ENCODE measurements around the gene HOXB3.

HOXB3 gene

GRCh38 chr17:48567209-48567608 lies 22.8 kb downstream of the HOXB3 start:
- DNase-seq: peak; percentile 69

GRCh38 chr17:48566717-48567116 lies 23.3 kb downstream of the HOXB3 start:
- DNase-seq: no peak

GRCh38 chr17:48565925-48566710 lies 23.9 kb downstream of the HOXB3 start:
- DNase-seq: no peak

DNA sequence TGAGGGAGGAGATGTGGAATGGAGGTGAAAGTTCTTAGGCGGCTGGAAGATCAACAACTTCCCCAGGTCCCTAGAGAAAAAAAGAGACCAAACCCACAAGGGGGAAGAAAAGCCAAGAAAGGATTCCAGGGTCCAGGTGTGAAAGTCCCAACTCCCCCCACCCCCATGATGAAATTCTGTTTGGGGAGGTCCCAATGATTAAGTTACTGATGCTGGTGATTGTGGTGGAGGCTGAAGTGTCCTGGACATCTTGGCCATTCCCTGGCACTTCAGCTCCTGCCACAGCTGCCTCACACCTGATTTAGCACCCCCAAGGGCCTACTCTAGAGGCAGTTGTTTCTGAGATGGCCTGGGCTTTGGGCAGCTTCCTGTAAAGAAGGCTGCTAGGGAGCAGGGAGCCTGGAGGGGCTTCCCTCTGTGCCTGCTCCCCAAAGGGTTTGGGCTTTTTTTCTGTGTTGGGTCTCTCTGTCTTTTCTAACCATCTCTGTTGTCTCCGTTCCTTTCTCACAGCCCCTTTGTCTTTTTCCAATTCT lies 25.0 kb downstream of the HOXB3 start:
- no peak for DNase-seq

DNA sequence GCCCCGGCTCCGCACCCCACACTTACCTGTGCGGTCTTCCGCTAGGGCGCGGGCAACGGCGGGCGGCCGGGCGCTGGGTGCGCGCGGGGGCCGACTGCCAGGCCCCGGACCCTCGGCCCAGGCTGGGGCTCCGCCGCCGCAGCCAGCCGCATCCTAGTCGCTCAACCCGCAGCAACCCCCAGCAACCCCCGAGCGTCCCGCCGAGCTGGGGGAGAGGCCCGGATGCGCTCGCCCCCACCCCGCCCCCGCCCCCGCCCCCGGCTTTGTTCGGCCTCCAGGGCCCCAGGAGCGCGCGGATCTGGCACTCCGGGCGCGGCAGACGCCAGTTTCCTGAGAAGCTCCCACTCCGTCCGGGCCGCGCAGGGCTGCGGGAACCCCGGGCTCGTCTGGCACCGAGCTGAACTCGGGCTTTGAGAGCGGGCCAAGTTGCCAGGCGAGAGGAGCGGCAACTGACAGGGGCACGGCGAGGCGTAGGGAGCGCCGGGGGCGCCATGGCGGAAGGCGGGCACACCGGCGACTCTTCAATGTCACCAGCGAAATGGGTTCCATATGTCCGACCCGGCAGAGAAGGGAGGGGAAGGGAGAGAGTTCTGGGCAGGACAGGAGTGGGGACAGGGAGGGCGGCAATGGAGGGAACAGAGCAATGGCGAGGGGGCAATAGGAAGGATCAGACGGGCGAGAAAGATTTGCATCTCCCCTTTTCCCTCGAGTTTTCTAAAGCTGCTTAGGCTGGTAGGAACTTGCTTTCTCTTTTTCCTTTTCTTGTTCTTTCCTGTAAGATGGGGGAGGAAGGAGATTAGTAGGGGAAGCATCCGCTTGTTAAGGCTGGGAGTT lies 25.6 kb downstream of the HOXB3 start:
- peak; percentile 28 for DNase-seq

DNA sequence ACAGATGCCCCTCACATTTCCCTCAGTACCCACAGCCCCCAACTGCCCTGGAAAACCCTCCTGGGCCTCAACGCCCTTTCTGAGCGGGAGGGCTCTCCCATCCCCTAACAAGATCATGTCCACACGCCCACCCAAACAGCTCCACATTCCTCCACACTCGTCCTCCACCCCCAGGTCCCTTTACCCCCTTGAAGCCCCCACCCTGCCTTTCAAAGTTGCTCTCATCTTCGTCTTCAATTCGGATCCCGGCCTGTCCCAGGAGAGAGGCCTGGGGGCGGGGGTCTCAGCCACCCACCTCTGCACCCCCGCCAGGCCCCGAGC lies 26.2 kb downstream of the HOXB3 start:
- no peak for DNase-seq

DNA sequence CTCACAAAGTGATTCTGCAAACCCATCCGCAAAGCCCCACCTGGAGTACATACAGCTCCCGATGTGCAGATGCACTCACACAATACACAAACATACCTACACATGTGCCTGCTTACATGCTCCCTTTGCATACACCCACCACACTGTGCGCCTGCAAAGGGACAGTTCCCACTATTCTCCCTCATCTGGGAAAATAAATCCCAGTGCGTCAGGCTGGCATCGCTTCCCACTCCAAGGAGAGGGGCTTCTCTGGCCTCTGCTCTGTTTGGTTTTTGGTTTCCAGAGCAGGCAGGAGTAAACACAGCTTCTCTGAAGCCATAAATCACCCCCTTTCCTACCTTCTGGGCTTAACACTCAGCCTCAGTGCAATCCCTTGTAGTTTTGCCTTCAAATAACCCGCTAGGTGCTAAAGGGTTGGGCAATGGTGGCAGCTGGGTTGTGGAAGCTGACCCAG lies 26.6 kb downstream of the HOXB3 start:
- DNase-seq: no peak

DNA sequence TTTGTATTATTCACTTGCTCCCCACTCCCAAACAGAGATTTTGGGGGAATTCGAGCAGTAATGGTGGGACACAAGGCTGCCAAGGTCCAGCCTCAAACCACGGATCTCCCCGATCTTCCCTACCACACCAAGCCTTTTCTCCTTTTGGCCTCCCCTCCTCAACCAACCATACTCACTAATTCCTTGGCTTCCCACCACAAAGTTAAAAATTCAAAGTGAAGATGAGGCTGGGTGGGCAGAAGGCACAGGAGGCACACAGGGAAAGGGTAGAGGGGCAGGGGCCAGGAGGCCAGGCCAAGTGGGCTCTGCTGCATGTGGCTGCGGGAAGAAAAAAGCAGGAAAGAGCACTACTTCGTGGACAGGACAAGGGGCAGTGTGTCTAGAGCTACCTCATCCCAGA lies 27.1 kb downstream of the HOXB3 start:
- DNase-seq: no peak

DNA sequence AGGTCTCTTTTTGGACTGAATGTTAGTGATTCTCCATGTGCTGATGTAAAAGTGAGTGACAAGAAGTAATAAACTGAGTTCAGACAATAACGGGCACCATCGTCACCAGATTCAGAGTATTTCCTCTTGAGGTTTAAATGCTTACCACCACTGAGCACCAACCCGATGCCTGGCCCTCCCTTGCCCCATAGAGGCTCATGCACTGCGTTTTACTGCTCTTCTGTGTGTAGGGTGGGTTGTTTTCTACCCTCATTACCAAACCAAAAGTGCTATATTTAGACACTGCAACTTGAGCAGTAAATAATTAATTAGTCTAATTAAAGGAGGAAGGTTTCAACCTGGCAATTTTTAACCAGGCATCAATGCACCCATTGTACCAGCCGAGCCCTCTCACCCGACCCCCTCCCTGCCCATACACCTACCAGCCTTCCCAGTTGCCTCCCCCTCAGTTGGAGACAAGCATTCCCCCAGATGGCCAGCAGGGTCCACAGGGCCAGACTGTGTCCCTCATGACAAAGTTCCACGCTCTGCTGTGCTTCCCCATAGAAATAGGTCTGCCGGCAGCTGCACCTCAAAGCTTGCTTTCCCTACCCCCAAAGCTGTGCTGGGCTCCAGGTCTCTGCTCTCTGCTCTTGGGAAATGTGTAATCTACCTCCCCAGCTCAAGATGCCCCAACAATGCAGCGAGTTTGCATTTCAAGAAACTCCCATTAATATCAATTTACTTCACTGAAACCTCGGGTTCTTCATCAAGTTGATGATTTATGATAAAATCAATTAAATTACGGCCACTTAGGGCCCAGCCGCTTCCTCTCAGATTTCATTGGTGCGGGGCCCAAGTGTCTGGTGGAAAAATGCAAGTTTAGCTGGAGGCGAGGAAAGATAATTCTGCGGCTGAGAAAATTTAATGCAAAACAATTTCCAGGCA lies 27.9 kb downstream of the HOXB3 start:
- DNase-seq: no peak

- DNase-seq: no peak
These were observed 29.9 kb downstream of the HOXB3 start for GRCh38 chr17:48559840-48560817.

DNA sequence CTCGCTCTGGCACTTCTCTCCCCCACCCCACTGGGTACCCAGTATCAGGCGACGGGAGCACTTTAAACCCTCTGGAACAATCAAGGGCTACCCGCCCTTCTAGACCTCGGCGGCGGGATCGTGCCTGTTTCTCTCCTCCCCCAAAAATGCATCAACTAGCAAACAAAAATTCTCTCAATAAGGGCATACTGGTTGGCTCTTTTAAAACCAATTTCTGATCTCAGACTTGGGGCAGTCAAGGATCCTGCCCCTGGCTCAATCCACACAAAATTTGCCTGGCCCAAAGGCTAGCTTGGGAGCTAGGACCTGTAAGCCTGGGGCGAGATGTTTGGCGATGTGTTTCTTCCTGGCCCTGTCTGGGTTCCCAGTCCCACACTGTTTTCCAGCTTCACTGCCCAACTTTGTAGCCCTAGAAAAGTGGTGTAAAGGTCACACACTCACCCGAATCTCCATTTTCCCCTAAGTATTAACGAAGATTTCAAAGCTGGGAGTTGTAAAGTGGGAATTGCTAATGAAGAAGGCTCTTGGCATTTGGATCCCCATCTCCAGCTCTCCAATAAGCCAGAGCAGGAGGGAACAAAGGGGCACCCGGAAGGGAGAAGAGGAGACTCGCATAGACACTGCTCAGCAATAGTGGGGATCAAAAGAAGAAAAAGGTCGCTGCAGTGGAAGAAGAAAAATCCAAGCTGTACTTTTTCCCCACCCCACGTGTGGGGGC lies 30.8 kb downstream of the HOXB3 start:
- no peak for DNase-seq

DNA sequence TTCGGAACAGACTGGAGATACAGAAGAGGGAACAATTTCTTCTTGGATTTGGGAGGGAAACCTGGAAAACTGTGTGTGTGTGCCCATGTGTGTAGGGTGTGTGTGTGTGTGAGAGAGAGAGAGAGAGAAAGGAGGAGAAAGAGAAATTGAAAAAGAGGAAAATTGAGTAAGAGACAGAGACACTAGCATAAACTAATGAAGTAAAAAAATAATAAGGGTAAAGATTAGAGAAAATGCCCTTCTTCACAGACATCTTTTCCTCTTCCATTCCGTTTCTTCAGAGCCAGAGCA lies 31.3 kb downstream of the HOXB3 start:
- DNase-seq: no peak

GRCh38 chr17:48558057-48558830 lies 31.8 kb downstream of the HOXB3 start:
- DNase-seq: no peak

GRCh38 chr17:48556576-48557401 lies 33.3 kb downstream of the HOXB3 start:
- no peak for DNase-seq

GRCh38 chr17:48556229-48556575 lies 33.8 kb downstream of the HOXB3 start:
- DNase-seq: no peak

DNA sequence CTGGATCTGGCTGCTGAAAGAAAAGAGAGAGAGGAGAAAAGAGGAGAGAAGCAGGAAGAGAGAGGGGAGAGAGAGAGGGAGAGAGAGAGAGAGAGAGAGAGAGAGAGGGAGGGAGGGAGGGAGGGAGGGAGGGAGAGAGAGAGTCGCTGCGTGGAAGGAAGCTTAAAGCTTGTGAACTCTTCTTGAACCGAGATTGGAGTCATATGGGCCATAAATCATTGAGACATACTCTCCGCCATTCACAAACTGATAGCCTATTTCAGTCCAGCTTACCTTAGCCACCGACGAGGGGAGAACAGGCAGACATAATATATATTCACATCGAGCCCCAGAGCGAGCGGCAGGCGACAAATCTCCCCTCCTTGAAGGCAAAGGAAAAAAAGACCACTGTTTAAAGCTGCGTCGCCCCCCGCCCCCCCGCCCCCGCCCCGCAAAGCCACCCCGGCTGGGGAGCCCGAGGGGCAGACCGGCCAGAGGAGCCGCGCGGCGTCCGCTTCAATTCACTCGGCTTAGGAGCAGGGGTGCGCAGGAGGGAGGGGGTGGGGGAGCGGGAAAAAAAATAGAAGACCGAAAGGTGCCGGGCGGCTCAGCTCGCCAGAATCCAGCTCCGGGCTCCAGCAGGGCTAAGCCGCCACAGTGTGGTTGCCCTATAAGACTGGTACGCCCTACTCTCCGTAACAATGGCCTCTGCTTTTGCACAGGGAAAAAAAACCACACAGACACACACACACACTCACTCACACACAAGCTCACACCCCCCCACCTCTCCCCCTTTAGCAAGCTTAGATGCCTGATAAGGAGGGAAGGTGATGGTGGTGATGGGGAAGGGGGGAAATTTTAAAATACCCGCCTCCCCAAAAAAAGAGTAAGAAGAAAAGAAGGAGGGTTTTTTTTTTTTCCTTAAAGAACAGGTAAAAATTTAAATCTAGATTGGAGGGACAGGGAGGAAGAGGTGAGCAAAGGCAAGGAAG lies 34.5 kb downstream of the HOXB3 start:
- peak; percentile 26 for DNase-seq

DNA sequence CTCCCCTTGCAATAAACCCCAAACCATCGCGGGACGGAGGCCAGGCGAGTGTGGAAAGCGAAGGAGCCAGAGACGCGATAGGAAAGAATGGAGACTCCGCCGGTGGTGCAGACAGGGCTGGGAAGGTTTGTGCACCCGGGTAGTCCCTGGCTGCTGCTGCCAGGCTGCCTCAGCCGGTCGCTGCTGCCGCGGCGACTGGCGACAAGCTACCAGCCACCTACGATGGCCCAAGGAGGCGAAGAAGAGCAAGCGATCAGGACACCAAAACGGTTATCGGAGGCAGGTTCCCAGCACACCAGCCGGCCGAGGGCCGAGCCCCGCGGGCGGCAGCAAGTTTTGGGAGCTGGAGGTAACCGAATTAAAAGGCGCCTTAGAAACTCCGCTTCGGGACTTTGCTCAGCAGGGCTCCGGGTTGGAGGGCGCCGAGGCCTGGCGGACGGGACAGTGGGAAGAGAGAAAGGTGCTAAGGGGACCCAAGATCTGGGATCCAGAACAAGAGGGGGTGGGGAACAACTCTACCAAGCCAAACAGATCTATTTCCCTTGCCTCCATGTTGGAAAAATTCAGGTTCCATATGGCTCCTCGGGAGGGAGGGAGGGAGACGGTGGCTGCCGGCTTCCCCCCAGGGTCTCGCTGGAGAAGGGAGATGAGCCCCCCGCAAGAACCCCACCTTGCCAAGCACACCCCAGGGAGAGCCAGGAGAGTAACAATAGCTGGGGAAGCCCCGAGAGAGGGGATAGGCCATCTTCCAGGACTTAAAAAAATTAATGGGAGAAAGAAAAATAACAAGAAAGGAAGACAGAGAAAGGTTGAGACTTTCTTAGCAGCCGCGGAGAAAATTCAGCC lies 35.4 kb downstream of the HOXB3 start:
- no peak for DNase-seq

All from COR-L47 (cell line).